Heart left ventricle (tissue), 13 donors: ENCODE data around the gene OR5AU1.

Source experiments
- CTCF ChIP-seq, 12 donors: fragments of 200-600 bp; sonication (generic) in 4 of 12; IDR thresholded peaks; one replicate each; pipeline versions ENCODE4 v1.5.0 to v1.8.0; 2018 to 2022; ENCODE audit warnings: antibody characterized with exemption in 12 of 12, mild to moderate bottlenecking in 5 of 12
- POLR2A ChIP-seq, 2 donors: fragments of 450-650 bp; IDR thresholded peaks; one replicate each; pipeline ENCODE4 v1.6.1; 2017; ENCODE audit warnings: antibody characterized with exemption in 2 of 2, mild to moderate bottlenecking in 2 of 2, moderate library complexity in 2 of 2
- donor health status: ischemic (EF 13 %, LVEDD 7.1; RV severe dilation, severe dysfunction).
- donor health status: DM: no; HTN: yes; CAD: no.
- donor health status: DM: no; HTN: no; CAD: no.
- donor health status: ischemic (EF 25% LVEDD 6.9; RV normal size, moderate dysfunction).
- donor health status: ischemic (EF 25% LVEDD 5.7; RV mildly dilated, moderate dysfunction).
- donor health status: ischemic (EF 35%, LVEDD 5.7; RV mildly dilated, moderate dysfunction).
- donor health status: nonischemic (EF 11% LVEDD 7.7; RV severe dilation, severe dysfunction).
- donor health status: DM: yes; HTN: yes; CAD: no.
- donor health status: PGD.
- donor health status: ischemic (EF 29% LVEDD 5.4; RV normal size, mild dysfunction).
- donor health status: nonischemic (EF 23%, LVEDD 6.1; RV moderate dilation, normal function).

- TF ChIP-seq CTCF (IDR thresholded peaks at IDR 0.05) = no peak
- no peak for TF ChIP-seq POLR2A (IDR thresholded peaks at IDR 0.05)
Observed at GRCh38 chr14:21202463-21203358, 46.8 kb upstream of the OR5AU1 start.
